ENCODE results near the gene TANC1.

DNA sequence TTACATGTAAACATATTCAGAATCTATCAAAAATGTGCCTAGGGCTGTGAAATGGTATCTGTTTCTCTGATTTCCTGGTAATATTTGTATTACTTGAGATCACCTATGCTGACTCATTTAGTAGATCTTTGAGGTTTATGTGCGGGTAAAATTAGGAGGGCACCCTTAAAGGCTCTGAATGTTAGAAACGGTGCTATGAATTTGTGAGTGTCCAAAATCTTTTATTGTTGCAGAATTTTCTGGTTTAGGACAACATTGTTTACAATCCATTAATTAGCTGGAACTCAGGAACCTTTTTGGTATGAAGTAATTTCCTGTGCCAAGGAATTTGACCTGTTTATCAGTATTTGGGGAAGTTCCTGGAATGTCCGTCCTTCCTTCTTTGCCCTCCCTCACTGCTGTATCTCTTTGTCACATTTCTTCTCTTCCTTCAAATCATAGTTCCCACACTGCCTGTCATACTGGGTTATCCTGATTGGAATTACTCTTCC lies 130.5 kb downstream of the TANC1 start:
- TF ChIP-seq, protein P1, sequence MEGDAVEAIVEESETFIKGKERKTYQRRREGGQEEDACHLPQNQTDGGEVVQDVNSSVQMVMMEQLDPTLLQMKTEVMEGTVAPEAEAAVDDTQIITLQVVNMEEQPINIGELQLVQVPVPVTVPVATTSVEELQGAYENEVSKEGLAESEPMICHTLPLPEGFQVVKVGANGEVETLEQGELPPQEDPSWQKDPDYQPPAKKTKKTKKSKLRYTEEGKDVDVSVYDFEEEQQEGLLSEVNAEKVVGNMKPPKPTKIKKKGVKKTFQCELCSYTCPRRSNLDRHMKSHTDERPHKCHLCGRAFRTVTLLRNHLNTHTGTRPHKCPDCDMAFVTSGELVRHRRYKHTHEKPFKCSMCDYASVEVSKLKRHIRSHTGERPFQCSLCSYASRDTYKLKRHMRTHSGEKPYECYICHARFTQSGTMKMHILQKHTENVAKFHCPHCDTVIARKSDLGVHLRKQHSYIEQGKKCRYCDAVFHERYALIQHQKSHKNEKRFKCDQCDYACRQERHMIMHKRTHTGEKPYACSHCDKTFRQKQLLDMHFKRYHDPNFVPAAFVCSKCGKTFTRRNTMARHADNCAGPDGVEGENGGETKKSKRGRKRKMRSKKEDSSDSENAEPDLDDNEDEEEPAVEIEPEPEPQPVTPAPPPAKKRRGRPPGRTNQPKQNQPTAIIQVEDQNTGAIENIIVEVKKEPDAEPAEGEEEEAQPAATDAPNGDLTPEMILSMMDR (IDR thresholded peaks at IDR 0.05), result no peak
- TF ChIP-seq POLR2A (IDR thresholded peaks at IDR 0.05) (no peak), EP300 (IDR thresholded peaks at IDR 0.05) (no peak), POLR2AphosphoS5 (IDR thresholded peaks at IDR 0.05) (peak in 1 of 2 donors; percentile 13)
